Activated CD8-positive, alpha-beta T cell treated with anti-CD3 and anti-CD28 coated beads for 36 hours (primary cell): ENCODE measurements around the gene DUS1L. TPM values are rescaled to one million over a fixed set of nuclear protein-coding genes. Genes with fewer than 3 reads are reported as not detected.

Experiments
- ATAC-seq: fragments of 200-7000 bp; cut with Tn5 transposase; one replicate; pipeline ENCODE4 v1.10.0; 2021; ENCODE audit warnings: mild to moderate bottlenecking, moderate library complexity
- CTCF ChIA-PET: fragments of 350-600 bp; sonication (Branson Sonifier 250); formaldehyde crosslinking; loops from one replicate; lab custom pipeline; 2021; ENCODE audit warnings: antibody characterized with exemption; lab: Charles Lee
- POLR2A ChIA-PET: fragments of 350-600 bp; sonication (Branson Sonifier 250); formaldehyde crosslinking; loops from one replicate; lab custom pipeline; 2021; ENCODE audit warnings: antibody characterized with exemption; lab: Charles Lee
- DNase-seq: peaks from one replicate; pipeline ENCODE4 v3.0.0-alpha.2; 2020
- H3K27ac Mint-ChIP-seq: one replicate; pipeline ENCODE4 v1.8.0; 2021; ENCODE audit warnings: mild to moderate bottlenecking, mixed read lengths
- H3K27me3 Mint-ChIP-seq: one replicate; pipeline ENCODE4 v1.8.0; 2021; ENCODE audit warnings: mixed read lengths
- H3K36me3 Mint-ChIP-seq: one replicate; pipeline ENCODE4 v1.8.0; 2021; ENCODE audit warnings: low read depth, mixed read lengths
- H3K4me1 Mint-ChIP-seq: one replicate; pipeline ENCODE4 v1.8.0; 2021; ENCODE audit warnings: low read depth, mixed read lengths
- H3K4me3 Mint-ChIP-seq: one replicate; pipeline ENCODE4 v1.8.0; 2021; ENCODE audit warnings: mild to moderate bottlenecking, moderate library complexity, mixed read lengths
- H3K9me3 Mint-ChIP-seq: one replicate; pipeline ENCODE4 v1.8.0; 2021; ENCODE audit warnings: mixed read lengths
- CTCF ChIP-seq: fragments of 200-600 bp; IDR thresholded peaks from one replicate; pipeline ENCODE4 v1.8.0; 2022; ENCODE audit warnings: antibody characterized with exemption, mild to moderate bottlenecking
- intact Hi-C: fragments of 100-400 bp; cut with micrococcal nuclease; formaldehyde crosslinking; loops from one replicate; pipeline ENCODE4 v1.10.0; 2022
- total RNA-seq, 2 experiments: library from RNA; stranded (reverse); gene quantifications; one replicate each; pipeline ENCODE4 v1.2.3, GENCODE V29; 2021

Gene DUS1L
- total RNA-seq, 2 experiments from 2014 or later = 139 to 140 TPM

GRCh38 chr17:82037889-82038195 lies 27.8 kb downstream of the DUS1L start:
- intact Hi-C loops = no loop called here

GRCh38 chr17:82037092-82037888 lies 28.3 kb downstream of the DUS1L start, which contains the start of gene DCXR:
Gene DCXR (minus strand): TSS chr17:82037697. CDS start chr17:82037682, 15 bp downstream.
- peak; percentile 80 for TF ChIP-seq CTCF
- Mint-ChIP-seq H3K4me3 (peak within 1 kb of the TSS; percentile 68), H3K27ac (peak within 1 kb of the TSS; percentile 76), H3K4me1 (peaks cover 15% of the 10 kb centered on the region), H3K9me3 (no peaks in the 10 kb centered on the region), H3K27me3 (no peaks in the 10 kb centered on the region), H3K36me3 (peaks cover 6% of the 10 kb centered on the region)
- DNase-seq = peak; percentile 98
- CTCF ChIA-PET = interaction anchor here (0.6 to 4.5 kb wide), 19 partner anchors 9 to 436 kb away, joined by 3 to 40 read pairs (median 3); partner anchors contain the start of genes CENPX, DUS1L, LRRC45 and NOTUM
- intact Hi-C loops = no loop called here
- ATAC-seq = peak; percentile 95
- POLR2A ChIA-PET = interaction anchor here (0.5 to 1.7 kb wide), 11 partner anchors 12 to 167 kb away, joined by 3 to 5 read pairs (median 3); partner anchors contain the start of gene DUS1L

More at GRCh38 chr17:82037889-82038195, 27.8 kb downstream of the DUS1L start:
- H3K4me3 Mint-ChIP-seq = peak overlapping the region; percentile 68
- no peak for TF ChIP-seq CTCF
- ChIA-PET POLR2A (interaction anchor here (0.5 to 1.7 kb wide), 9 partner anchors 11 to 168 kb away, joined by 3 to 5 read pairs (median 3); partner anchors contain the start of gene DUS1L), CTCF (interaction anchor here (0.6 to 4.5 kb wide), 18 partner anchors 10 to 437 kb away, joined by 3 to 40 read pairs (median 4); partner anchors contain the start of genes CENPX, DUS1L, LRRC45 and NOTUM)
- ATAC-seq (no peak), DNase-seq (no peak)
- H3K27ac Mint-ChIP-seq = peak overlapping the region; percentile 30
- peaks cover 6% of the 10 kb centered on the region for H3K36me3 Mint-ChIP-seq
- no peaks in the 10 kb centered on the region for H3K9me3 Mint-ChIP-seq
- no peaks in the 10 kb centered on the region for H3K27me3 Mint-ChIP-seq
- H3K4me1 Mint-ChIP-seq = peaks cover 15% of the 10 kb centered on the region

GRCh38 chr17:82036634-82037091 lies 28.9 kb downstream of the DUS1L start:
- Mint-ChIP-seq H3K4me3 (peak overlapping the region; percentile 68), H3K27me3 (no peaks in the 10 kb centered on the region), H3K27ac (no peak overlapping the region), H3K36me3 (peaks cover 6% of the 10 kb centered on the region), H3K9me3 (no peaks in the 10 kb centered on the region), H3K4me1 (peaks cover 15% of the 10 kb centered on the region)
- intact Hi-C loops = no loop called here
- POLR2A ChIA-PET = interaction anchor here (0.5 to 2.1 kb wide), 6 partner anchors 11 to 196 kb away, joined by 3 to 6 read pairs (median 4); no protein-coding TSS in a partner anchor
- TF ChIP-seq CTCF = no peak
- DNase-seq (no peak), ATAC-seq (no peak)
- CTCF ChIA-PET = interaction anchor here (1.3 to 4.5 kb wide), 3 partner anchors 15 to 118 kb away, joined by 3 to 40 read pairs (median 16); partner anchors contain the start of genes CENPX, LRRC45 and NOTUM

GRCh38 chr17:82035956-82036633 lies 29.5 kb downstream of the DUS1L start:
- Mint-ChIP-seq H3K4me1 (peaks cover 15% of the 10 kb centered on the region), H3K9me3 (no peaks in the 10 kb centered on the region), H3K27me3 (no peaks in the 10 kb centered on the region), H3K4me3 (peak overlapping the region; percentile 68), H3K36me3 (peaks cover 6% of the 10 kb centered on the region), H3K27ac (no peak overlapping the region)
- no peak for DNase-seq
- ChIA-PET POLR2A (interaction anchor here (0.5 to 2.1 kb wide), 10 partner anchors 10 to 196 kb away, joined by 3 to 6 read pairs (median 3); partner anchors contain the start of genes CENPX and LRRC45), CTCF (interaction anchor here (1.3 to 4.5 kb wide), 3 partner anchors 15 to 118 kb away, joined by 3 to 40 read pairs (median 7); partner anchors contain the start of genes CENPX and LRRC45)
- no peak for ATAC-seq
- TF ChIP-seq CTCF = no peak
- intact Hi-C loops = no loop called here
